HG03520 (cell line): ENCODE results near the gene GALNT16.

ENCODE experiments used
- ATAC-seq: cut with Tn5 transposase; IDR thresholded peaks from one replicate; pipeline ENCODE4 v1.9.1; 2021; ENCODE audit warnings: mild to moderate bottlenecking, moderate library complexity; ENCODE audit not compliant: unreplicated experiment

GALNT16 gene

GRCh38 chr14:69399750-69400149 lies 139.8 kb downstream of the GALNT16 start:
- ATAC-seq: no peak

- no peak for ATAC-seq
Measured at GRCh38 chr14:69400154-69400553, 140.2 kb downstream of the GALNT16 start.

GRCh38 chr14:69401841-69402240 lies 141.9 kb downstream of the GALNT16 start:
- ATAC-seq: no peak

GRCh38 chr14:69404478-69404877 lies 144.5 kb downstream of the GALNT16 start:
- no peak for ATAC-seq

GRCh38 chr14:69404883-69405282 lies 144.9 kb downstream of the GALNT16 start:
- no peak for ATAC-seq

GRCh38 chr14:69405762-69406161 lies 145.8 kb downstream of the GALNT16 start:
- ATAC-seq: no peak
